ENCODE data around the gene SDCCAG8. TPM values are rescaled to one million over a fixed set of nuclear protein-coding genes. Genes with fewer than 3 reads are reported as not detected.
A peak's percentile ranks its signal among the peaks of the same experiment; 100 is the strongest.

The SDCCAG8 gene
- total RNA-seq, 4 donors from 2014 or later = 21.6 to 62.7 (median 39.8) TPM

GRCh38 chr1:243474906-243475305, 219.1 kb downstream of the SDCCAG8 start:
- no peak for DNase-seq (ENCODE audit: low spot score in 2 of 2)
- TF ChIP-seq EP300 (IDR thresholded peaks at IDR 0.05) (no peak), POLR2AphosphoS5 (IDR thresholded peaks at IDR 0.05) (no peak), CTCF (IDR thresholded peaks at IDR 0.05) (no peak), POLR2A (IDR thresholded peaks at IDR 0.05) (no peak)
- Histone ChIP-seq H3K9me3 (no peaks in the 10 kb centered on the region), H3K4me1 (peaks cover 28% of the 10 kb centered on the region), H3K4me3 (peak overlapping the region; percentile 42), H3K27me3 (no peaks in the 10 kb centered on the region), H3K36me3 (no peaks in the 10 kb centered on the region), H3K27ac (no peak overlapping the region)
- WGBS = 88% methylated on average over 7 of the region's 9 CpGs

- TF ChIP-seq POLR2AphosphoS5 (IDR thresholded peaks at IDR 0.05) = no peak
- TF ChIP-seq EP300 (IDR thresholded peaks at IDR 0.05) = no peak
- TF ChIP-seq CTCF (IDR thresholded peaks at IDR 0.05) = no peak
- TF ChIP-seq POLR2A (IDR thresholded peaks at IDR 0.05) = no peak
- H3K9me3 ChIP-seq = no peaks in the 10 kb centered on the region
- DNase-seq (ENCODE audit: low spot score in 2 of 2) = no peak
- H3K4me3 ChIP-seq = no peak overlapping the region
- H3K27ac ChIP-seq = no peak overlapping the region
- no peaks in the 10 kb centered on the region for H3K36me3 ChIP-seq
- 98% methylated on average over 7 of the region's 7 CpGs for WGBS
- H3K27me3 ChIP-seq = no peaks in the 10 kb centered on the region
- H3K4me1 ChIP-seq = peaks cover 28% of the 10 kb centered on the region
These were observed 220.1 kb downstream of the SDCCAG8 start for GRCh38 chr1:243475966-243476365.

- Histone ChIP-seq H3K4me1 (peaks cover 26% of the 10 kb centered on the region), H3K4me3 (no peak overlapping the region), H3K27ac (no peak overlapping the region), H3K27me3 (no peaks in the 10 kb centered on the region), H3K36me3 (no peaks in the 10 kb centered on the region), H3K9me3 (no peaks in the 10 kb centered on the region)
- no peak for DNase-seq (ENCODE audit: low spot score in 2 of 2)
- TF ChIP-seq CTCF (IDR thresholded peaks at IDR 0.05) (no peak), POLR2A (IDR thresholded peaks at IDR 0.05) (no peak), POLR2AphosphoS5 (IDR thresholded peaks at IDR 0.05) (no peak), EP300 (IDR thresholded peaks at IDR 0.05) (no peak)
- WGBS = 90% methylated on average over 7 of the region's 7 CpGs
These were observed 222.0 kb downstream of the SDCCAG8 start for GRCh38 chr1:243477731-243478290.

DNA sequence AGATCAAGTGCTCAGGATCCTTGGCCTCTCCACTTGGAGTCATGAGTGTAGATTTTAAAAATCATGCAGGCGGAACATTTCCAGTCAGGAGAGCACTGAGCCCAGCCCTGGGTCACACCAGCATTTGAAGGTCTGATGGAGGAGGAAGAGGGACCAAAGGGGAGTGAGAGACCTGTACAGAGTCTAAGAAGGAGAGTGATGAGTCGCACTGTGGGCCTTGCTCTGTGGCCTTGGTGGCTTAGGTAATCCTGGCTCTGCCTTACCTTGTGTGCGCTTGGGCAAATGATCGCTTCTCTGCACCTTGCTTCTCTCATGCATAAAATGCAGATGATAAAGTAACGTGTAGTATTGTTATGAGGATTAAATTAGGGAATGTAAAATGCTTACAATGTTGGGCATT, 225.3 kb downstream of the SDCCAG8 start:
- WGBS = 94% methylated on average over 5 of the region's 5 CpGs
- no peak for DNase-seq (ENCODE audit: low spot score in 2 of 2)
- H3K9me3 ChIP-seq = no peaks in the 10 kb centered on the region
- H3K4me3 ChIP-seq = no peak overlapping the region
- H3K36me3 ChIP-seq = no peaks in the 10 kb centered on the region
- TF ChIP-seq CTCF (IDR thresholded peaks at IDR 0.05) = no peak
- no peak for TF ChIP-seq EP300 (IDR thresholded peaks at IDR 0.05)
- TF ChIP-seq POLR2A (IDR thresholded peaks at IDR 0.05) = no peak
- no peak for TF ChIP-seq POLR2AphosphoS5 (IDR thresholded peaks at IDR 0.05)
- peaks cover 15% of the 10 kb centered on the region for H3K4me1 ChIP-seq
- H3K27me3 ChIP-seq = no peaks in the 10 kb centered on the region
- H3K27ac ChIP-seq = no peak overlapping the region

DNA sequence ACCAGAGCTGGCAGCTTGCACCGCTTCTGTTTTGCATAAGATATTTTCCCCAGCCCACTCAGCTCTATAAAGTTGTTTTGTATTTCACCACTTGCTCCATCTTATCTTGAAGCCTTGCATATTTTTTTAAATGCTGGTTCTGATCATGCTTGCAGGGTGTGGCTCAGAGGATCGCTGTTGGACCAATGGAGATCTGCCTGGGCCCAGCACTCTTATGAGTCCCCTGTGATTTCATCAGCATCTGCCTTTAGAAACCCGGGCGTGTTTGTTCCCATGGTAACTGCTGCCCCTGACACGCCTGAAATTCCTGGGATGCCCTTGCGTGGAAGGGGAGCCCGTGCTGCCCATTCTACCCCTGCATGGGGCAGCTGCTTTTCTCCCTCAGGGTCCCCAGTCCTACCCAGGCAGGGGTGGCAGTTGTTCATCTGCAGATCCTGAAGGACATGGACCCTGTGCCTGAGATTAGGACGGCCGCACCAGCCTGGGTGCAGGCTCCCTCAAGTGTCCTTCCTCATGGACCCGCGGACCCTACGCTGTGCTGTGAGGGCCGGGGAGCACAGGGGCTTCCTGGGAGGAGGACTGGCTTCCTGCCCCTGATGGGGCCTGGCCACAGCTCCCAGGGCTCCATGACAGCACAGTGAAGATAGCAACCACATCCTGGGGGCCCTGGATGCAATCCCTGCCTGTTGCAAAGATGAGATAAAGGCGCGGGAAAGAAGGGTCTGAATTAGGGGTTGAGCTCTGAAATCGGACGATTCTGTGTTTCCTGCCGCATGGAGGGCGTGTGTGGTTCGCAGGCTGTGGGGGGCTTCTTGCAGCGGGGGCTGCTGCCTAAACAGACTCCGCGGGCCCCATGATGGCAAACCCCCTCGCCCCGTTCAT, 226.5 kb downstream of the SDCCAG8 start:
- no peak for TF ChIP-seq CTCF (IDR thresholded peaks at IDR 0.05)
- TF ChIP-seq POLR2AphosphoS5 (IDR thresholded peaks at IDR 0.05) = no peak
- no peak for TF ChIP-seq EP300 (IDR thresholded peaks at IDR 0.05)
- no peak for TF ChIP-seq POLR2A (IDR thresholded peaks at IDR 0.05)
- WGBS = 30% methylated on average over 24 of the region's 25 CpGs
- Histone ChIP-seq H3K36me3 (no peaks in the 10 kb centered on the region), H3K9me3 (no peaks in the 10 kb centered on the region), H3K4me3 (peak overlapping the region; percentile 37), H3K27me3 (no peaks in the 10 kb centered on the region), H3K27ac (no peak overlapping the region), H3K4me1 (peaks cover 15% of the 10 kb centered on the region)
- peak in 1 of 2 donors; percentile 67 for DNase-seq (ENCODE audit: low spot score in 2 of 2)

Measured in suprapubic skin (tissue), 4 donors.